GM12865 (cell line): ENCODE results near the gene BEAN1.
"Not testable (repeated sequence)": the region's sequence is repeated elsewhere in the genome, so short reads cannot be mapped to it uniquely, and the experiment has no call there.

ENCODE experiments used
- DNase-seq: peaks from one replicate; pipeline ENCODE4 v3.0.0; 2010; ENCODE audit warnings: low read depth
- H3K4me3 ChIP-seq: 2 replicates; pipeline ENCODE4 v1.5.1; 2011; ENCODE audit warnings: mild to moderate bottlenecking, low read depth, low read length, control low read depth
- CTCF ChIP-seq: IDR thresholded peaks from 2 replicates; pipeline ENCODE4 v1.5.1; 2011; ENCODE audit warnings: low read length, control low read depth, low read depth, inconsistent platforms; ENCODE audit not compliant: insufficient read depth; ENCODE audit errors: missing control alignments

BEAN1 gene

GRCh38 chr16:66495440-66495839 is 68.3 kb downstream of the BEAN1 start:
- H3K4me3 ChIP-seq, result no peak overlapping the region
- no peak for TF ChIP-seq CTCF
- DNase-seq, result no peak

GRCh38 chr16:66496226-66496625 is 69.1 kb downstream of the BEAN1 start:
- H3K4me3 ChIP-seq, result not testable (repeated sequence)

GRCh38 chr16:66497921-66498320 is 70.8 kb downstream of the BEAN1 start:
- not testable (repeated sequence) for DNase-seq, H3K4me3 ChIP-seq

More at GRCh38 chr16:66496226-66496625, 69.1 kb downstream of the BEAN1 start:
- DNase-seq, result not testable (repeated sequence)

GRCh38 chr16:66501563-66501962 is 74.5 kb downstream of the BEAN1 start:
- H3K4me3 ChIP-seq, DNase-seq: not testable (repeated sequence)

GRCh38 chr16:66502020-66502913 is 75.2 kb downstream of the BEAN1 start:
- H3K4me3 ChIP-seq, result no peak overlapping the region
- no peak for TF ChIP-seq CTCF
- no peak for DNase-seq

- DNase-seq, result no peak
Observed at GRCh38 chr16:66503030-66503429, 75.9 kb downstream of the BEAN1 start.

GRCh38 chr16:66503612-66504011 is 76.5 kb downstream of the BEAN1 start:
- no peak for TF ChIP-seq CTCF
- DNase-seq, result no peak
- no peak overlapping the region for H3K4me3 ChIP-seq

More at GRCh38 chr16:66503030-66503429, 75.9 kb downstream of the BEAN1 start:
- no peak overlapping the region for H3K4me3 ChIP-seq
- no peak for TF ChIP-seq CTCF

GRCh38 chr16:66507731-66508239 is 80.7 kb downstream of the BEAN1 start:
- no peak for DNase-seq
- TF ChIP-seq CTCF, result no peak
- no peak overlapping the region for H3K4me3 ChIP-seq
